ENCODE data around the gene NPLOC4. TPM values are rescaled to one million over a fixed set of nuclear protein-coding genes. Genes with fewer than 3 reads are reported as not detected.

The NPLOC4 gene
- total RNA-seq, 6 donors from 2014 or later = 59.9 to 373 (median 87.4) TPM

GRCh38 chr17:81652906-81653771 is 16.2 kb upstream of the NPLOC4 start:
- Histone ChIP-seq H3K36me3 (no peaks in the 10 kb centered on the region), H3K9me3 (peaks cover 0 to 8% (median 2%) of the 10 kb centered on the region in 4 donors), H3K27me3 (peaks cover 0 to 11% (median 6%) of the 10 kb centered on the region in 4 donors), H3K4me3 (peak overlapping the region in 2 of 4 donors; percentile 17 to 30), H3K4me1 (peaks cover 0 to 3% (median 2%) of the 10 kb centered on the region in 4 donors), H3K27ac (no peak overlapping the region)
- TF ChIP-seq EP300 (IDR thresholded peaks at IDR 0.05) = no peak
- TF ChIP-seq, protein P1, sequence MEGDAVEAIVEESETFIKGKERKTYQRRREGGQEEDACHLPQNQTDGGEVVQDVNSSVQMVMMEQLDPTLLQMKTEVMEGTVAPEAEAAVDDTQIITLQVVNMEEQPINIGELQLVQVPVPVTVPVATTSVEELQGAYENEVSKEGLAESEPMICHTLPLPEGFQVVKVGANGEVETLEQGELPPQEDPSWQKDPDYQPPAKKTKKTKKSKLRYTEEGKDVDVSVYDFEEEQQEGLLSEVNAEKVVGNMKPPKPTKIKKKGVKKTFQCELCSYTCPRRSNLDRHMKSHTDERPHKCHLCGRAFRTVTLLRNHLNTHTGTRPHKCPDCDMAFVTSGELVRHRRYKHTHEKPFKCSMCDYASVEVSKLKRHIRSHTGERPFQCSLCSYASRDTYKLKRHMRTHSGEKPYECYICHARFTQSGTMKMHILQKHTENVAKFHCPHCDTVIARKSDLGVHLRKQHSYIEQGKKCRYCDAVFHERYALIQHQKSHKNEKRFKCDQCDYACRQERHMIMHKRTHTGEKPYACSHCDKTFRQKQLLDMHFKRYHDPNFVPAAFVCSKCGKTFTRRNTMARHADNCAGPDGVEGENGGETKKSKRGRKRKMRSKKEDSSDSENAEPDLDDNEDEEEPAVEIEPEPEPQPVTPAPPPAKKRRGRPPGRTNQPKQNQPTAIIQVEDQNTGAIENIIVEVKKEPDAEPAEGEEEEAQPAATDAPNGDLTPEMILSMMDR (IDR thresholded peaks at IDR 0.05) = no peak
- no peak for TF ChIP-seq POLR2A (IDR thresholded peaks at IDR 0.05)
- TF ChIP-seq POLR2AphosphoS5 (IDR thresholded peaks at IDR 0.05) = no peak
- ATAC-seq (ENCODE audit: low FRiP score in 2 of 2) (peak in 1 of 2 donors; percentile 17), DNase-seq (peak in 1 of 2 donors; percentile 69)
- WGBS, 2 donors = 29 to 37% methylated on average over 16 to 21 of the region's 27 CpGs

- H3K27ac ChIP-seq = no peak overlapping the region
- no peaks in the 10 kb centered on the region for H3K36me3 ChIP-seq
- ATAC-seq (ENCODE audit: low FRiP score in 2 of 2) = no peak
- no peak for TF ChIP-seq EP300 (IDR thresholded peaks at IDR 0.05)
- no peak for TF ChIP-seq POLR2AphosphoS5 (IDR thresholded peaks at IDR 0.05)
- TF ChIP-seq, protein P1 (IDR thresholded peaks at IDR 0.05) = no peak
- TF ChIP-seq POLR2A (IDR thresholded peaks at IDR 0.05) = no peak
- peaks cover 0 to 8% (median 0%) of the 10 kb centered on the region in 4 donors for H3K4me1 ChIP-seq
- H3K9me3 ChIP-seq = peaks cover 0 to 8% (median 2%) of the 10 kb centered on the region in 4 donors
- 79 to 95% methylated on average over 6 to 8 of the region's 10 CpGs for WGBS, 2 donors
- no peak overlapping the region for H3K4me3 ChIP-seq
- H3K27me3 ChIP-seq = peaks cover 0 to 18% (median 8%) of the 10 kb centered on the region in 4 donors
- DNase-seq = no peak
Observed at GRCh38 chr17:81651692-81652091, 14.8 kb upstream of the NPLOC4 start.

DNA sequence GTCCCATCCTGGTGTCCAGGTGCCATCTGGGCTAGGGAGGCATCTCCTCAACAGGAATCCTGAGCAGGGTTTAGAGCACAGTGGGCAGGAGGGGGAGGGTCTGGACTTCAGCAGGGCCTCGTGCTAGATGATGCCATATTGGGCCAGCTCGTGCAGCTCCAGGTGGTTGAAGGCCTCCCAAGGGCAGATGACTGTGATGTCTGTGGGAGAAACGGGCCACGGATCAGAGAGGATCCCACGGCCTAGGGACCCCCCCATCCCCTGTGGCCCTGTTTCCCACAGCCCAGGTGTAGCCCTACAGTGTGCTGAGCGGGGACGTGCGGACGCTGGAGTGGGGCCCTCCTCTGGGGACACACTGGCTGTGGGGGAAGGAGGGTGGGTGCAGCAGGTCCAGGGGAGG is 14.0 kb upstream of the NPLOC4 start:
- TF ChIP-seq, protein P1 (IDR thresholded peaks at IDR 0.05) = no peak
- TF ChIP-seq POLR2AphosphoS5 (IDR thresholded peaks at IDR 0.05) (no peak), POLR2A (IDR thresholded peaks at IDR 0.05) (no peak), EP300 (IDR thresholded peaks at IDR 0.05) (no peak)
- no peaks in the 10 kb centered on the region for H3K36me3 ChIP-seq
- H3K27me3 ChIP-seq = peaks cover 0 to 18% (median 8%) of the 10 kb centered on the region in 4 donors
- 70 to 88% methylated on average over 6 to 9 of the region's 9 CpGs for WGBS, 2 donors
- no peak overlapping the region for H3K27ac ChIP-seq
- peaks cover 0 to 8% (median 2%) of the 10 kb centered on the region in 4 donors for H3K9me3 ChIP-seq
- no peak for DNase-seq
- ATAC-seq (ENCODE audit: low FRiP score in 2 of 2) = no peak
- peaks cover 0 to 8% (median 0%) of the 10 kb centered on the region in 4 donors for H3K4me1 ChIP-seq
- H3K4me3 ChIP-seq = no peak overlapping the region

DNA sequence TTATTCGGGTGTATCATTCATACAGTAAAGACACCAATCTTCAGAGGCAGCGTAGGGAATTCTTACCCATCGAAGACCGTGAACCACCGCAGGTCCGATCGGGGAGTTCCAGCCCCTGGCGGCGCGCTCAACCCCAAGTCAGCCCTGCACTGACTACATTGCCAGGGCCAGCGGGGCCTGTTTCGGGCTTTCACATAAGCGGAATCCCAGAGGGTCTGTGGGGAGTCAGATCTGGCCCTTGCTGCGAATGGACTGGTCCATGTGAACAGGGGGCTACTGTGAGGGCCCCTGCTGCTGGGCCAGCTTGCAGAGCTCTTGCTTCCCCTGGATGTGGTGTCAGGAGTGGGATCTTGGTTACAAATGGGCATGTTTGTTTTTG is 11.8 kb upstream of the NPLOC4 start:
- Histone ChIP-seq H3K27me3 (peaks cover 0 to 18% (median 8%) of the 10 kb centered on the region in 4 donors), H3K4me3 (no peak overlapping the region)

More for the DNA sequence above, 11.8 kb upstream of the NPLOC4 start:
- Histone ChIP-seq H3K9me3 (peaks cover 0 to 8% (median 2%) of the 10 kb centered on the region in 4 donors), H3K4me1 (peaks cover 0 to 8% (median 0%) of the 10 kb centered on the region in 4 donors), H3K27ac (no peak overlapping the region), H3K36me3 (no peaks in the 10 kb centered on the region)
- 43 to 54% methylated on average over 1 to 13 of the region's 14 CpGs for WGBS, 2 donors
- no peak for TF ChIP-seq POLR2A (IDR thresholded peaks at IDR 0.05)
- TF ChIP-seq EP300 (IDR thresholded peaks at IDR 0.05) = no peak
- TF ChIP-seq POLR2AphosphoS5 (IDR thresholded peaks at IDR 0.05) = no peak
- TF ChIP-seq, protein P1 (IDR thresholded peaks at IDR 0.05) = no peak
- DNase-seq = no peak
- no peak for ATAC-seq (ENCODE audit: low FRiP score in 2 of 2)
